PC-3 (cell line): ENCODE data around the gene GGT5.

ENCODE experiments used
- CTCF ChIP-seq: fragments of 300-600 bp; sonication (generic); conservative IDR thresholded peaks from 2 replicates; pipeline ENCODE4 v1.5.1; 2017; ENCODE audit warnings: antibody characterized with exemption, low read depth, mild to moderate bottlenecking, low read length
- EZH2 ChIP-seq: fragments of 300-600 bp; sonication (generic); IDR thresholded peaks from one replicate; pipeline ENCODE4 v1.6.1; 2017; ENCODE audit warnings: antibody characterized with exemption, mild to moderate bottlenecking, low read length; ENCODE audit not compliant: unreplicated experiment

DNA sequence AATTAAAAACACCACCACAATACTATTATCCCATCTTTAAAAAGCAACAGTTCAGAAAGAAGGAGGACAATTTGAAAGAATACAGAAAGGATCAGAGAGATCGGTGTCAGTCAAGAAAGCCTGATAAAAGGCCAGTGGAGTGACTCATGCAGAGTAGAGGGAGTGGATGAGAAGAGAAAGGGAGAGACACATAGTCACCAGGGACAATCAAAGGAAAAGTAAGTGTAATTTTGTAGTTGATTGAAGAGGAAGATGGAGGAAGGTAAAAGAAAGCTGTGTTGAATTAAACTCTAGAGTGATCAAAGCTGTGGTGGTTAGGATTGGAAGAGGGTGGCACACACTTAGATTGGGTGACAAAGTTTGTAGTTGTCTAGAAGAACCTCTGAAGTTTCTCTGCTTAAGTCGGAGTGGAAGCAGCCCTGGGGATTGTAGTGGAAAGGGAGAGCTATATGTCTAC is 39.9 kb upstream of the GGT5 start:
- TF ChIP-seq CTCF, result no peak
- no peak for TF ChIP-seq EZH2
